A673 (cell line): ENCODE measurements around the gene TRPC4AP.

Experiments
- EZH2 ChIP-seq: fragments of 200-600 bp; sonication (generic); IDR thresholded peaks from 2 replicates; pipeline ENCODE4 v1.6.1; 2017; ENCODE audit warnings: borderline replicate concordance, low read depth, mild to moderate bottlenecking, mixed read lengths, antibody characterized with exemption, low read length; ENCODE audit not compliant: poor library complexity, severe bottlenecking
- TF ChIP-seq, protein P1 (sequence below): fragments of 300-800, 200-600 bp; sonication (generic); conservative IDR thresholded peaks from 2 replicates; pipeline ENCODE4 v1.5.1; 2017; ENCODE audit warnings: low read depth, mild to moderate bottlenecking, antibody characterized with exemption, low read length, moderate library complexity, mixed read lengths

DNA sequence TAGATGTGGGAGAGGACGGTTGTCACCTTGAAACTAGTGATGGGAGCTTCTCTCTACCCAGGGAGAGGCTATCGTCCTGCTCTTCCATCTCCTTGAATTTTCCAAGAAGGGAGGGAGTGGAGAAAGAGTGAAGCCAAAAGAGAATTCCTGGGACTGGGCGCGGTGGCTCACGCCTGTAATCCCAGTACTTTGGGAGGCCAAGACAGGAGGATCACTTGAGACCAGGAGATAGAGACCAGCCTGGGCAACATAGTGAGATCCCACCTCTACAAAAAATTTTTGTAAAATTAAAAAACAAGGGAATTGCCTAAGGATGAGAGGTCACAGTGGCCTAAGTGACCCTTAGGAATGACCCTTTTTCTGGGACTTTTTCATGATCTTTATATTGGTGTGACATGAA, 128.1 kb downstream of the TRPC4AP start:
- TF ChIP-seq, protein P1, sequence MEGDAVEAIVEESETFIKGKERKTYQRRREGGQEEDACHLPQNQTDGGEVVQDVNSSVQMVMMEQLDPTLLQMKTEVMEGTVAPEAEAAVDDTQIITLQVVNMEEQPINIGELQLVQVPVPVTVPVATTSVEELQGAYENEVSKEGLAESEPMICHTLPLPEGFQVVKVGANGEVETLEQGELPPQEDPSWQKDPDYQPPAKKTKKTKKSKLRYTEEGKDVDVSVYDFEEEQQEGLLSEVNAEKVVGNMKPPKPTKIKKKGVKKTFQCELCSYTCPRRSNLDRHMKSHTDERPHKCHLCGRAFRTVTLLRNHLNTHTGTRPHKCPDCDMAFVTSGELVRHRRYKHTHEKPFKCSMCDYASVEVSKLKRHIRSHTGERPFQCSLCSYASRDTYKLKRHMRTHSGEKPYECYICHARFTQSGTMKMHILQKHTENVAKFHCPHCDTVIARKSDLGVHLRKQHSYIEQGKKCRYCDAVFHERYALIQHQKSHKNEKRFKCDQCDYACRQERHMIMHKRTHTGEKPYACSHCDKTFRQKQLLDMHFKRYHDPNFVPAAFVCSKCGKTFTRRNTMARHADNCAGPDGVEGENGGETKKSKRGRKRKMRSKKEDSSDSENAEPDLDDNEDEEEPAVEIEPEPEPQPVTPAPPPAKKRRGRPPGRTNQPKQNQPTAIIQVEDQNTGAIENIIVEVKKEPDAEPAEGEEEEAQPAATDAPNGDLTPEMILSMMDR: no peak
- no peak for TF ChIP-seq EZH2
